A673 (cell line): ENCODE data around the gene ALX4.

ENCODE experiments used
- CTCF ChIP-seq: fragments of 300-800, 200-600 bp; sonication (generic); conservative IDR thresholded peaks from 2 replicates; pipeline ENCODE4 v1.5.1; 2017; ENCODE audit warnings: low read depth, mild to moderate bottlenecking, antibody characterized with exemption, low read length, moderate library complexity, mixed read lengths
- EZH2 ChIP-seq: fragments of 200-600 bp; sonication (generic); IDR thresholded peaks from 2 replicates; pipeline ENCODE4 v1.6.1; 2017; ENCODE audit warnings: borderline replicate concordance, low read depth, mild to moderate bottlenecking, mixed read lengths, antibody characterized with exemption, low read length; ENCODE audit not compliant: poor library complexity, severe bottlenecking

- no peak for TF ChIP-seq CTCF
- TF ChIP-seq EZH2, result no peak
Observed at GRCh38 chr11:44213148-44213547, 96.8 kb downstream of the ALX4 start.
